ENCODE data around the gene CNTN2. TPM values are rescaled to one million over a fixed set of nuclear protein-coding genes. Genes with fewer than 3 reads are reported as not detected.

CNTN2 gene
- total and polyA plus RNA-seq, 2 of the 4 experiments (the other 2 are of a cell fraction) = not detected

DNA sequence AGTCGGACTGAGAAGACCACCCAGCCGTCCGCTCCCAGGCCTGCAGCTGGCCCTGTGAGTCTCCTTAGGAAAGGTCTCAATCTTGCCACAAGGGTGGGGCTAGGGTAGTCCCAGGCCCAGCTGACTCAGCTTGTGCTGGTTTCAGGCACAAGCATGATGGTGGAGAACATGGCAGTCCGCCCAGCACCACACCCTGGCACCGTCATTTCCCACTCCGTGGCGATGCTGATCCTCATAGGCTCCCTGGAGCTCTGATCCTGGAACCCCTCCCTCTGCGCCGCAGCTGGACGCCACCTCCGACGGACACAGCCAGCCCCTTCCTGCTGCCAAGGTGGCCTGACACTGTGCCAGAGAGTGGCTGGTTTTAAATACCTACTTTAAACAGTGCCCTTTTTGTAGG, 30.5 kb downstream of the CNTN2 start:
- no peaks in the 10 kb centered on the region for H3K9me3 ChIP-seq (ENCODE audit: control insufficient read depth, insufficient read depth, low read length)
- no peak for ATAC-seq (ENCODE audit: low read depth)
- peaks cover under 1% of the 10 kb centered on the region for H3K27me3 ChIP-seq (ENCODE audit: control insufficient read depth, insufficient read depth, low read length)
- no peak for TF ChIP-seq FOS (IDR thresholded peaks at IDR 0.05; ENCODE audit: low read depth, low read length)
- TF ChIP-seq RAD21 (IDR thresholded peaks at IDR 0.05; ENCODE audit: low read length) = no peak
- no peak for TF ChIP-seq CHD1 (IDR thresholded peaks at IDR 0.05; ENCODE audit: low read depth, low read length)
- TF ChIP-seq, protein P1, sequence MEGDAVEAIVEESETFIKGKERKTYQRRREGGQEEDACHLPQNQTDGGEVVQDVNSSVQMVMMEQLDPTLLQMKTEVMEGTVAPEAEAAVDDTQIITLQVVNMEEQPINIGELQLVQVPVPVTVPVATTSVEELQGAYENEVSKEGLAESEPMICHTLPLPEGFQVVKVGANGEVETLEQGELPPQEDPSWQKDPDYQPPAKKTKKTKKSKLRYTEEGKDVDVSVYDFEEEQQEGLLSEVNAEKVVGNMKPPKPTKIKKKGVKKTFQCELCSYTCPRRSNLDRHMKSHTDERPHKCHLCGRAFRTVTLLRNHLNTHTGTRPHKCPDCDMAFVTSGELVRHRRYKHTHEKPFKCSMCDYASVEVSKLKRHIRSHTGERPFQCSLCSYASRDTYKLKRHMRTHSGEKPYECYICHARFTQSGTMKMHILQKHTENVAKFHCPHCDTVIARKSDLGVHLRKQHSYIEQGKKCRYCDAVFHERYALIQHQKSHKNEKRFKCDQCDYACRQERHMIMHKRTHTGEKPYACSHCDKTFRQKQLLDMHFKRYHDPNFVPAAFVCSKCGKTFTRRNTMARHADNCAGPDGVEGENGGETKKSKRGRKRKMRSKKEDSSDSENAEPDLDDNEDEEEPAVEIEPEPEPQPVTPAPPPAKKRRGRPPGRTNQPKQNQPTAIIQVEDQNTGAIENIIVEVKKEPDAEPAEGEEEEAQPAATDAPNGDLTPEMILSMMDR (conservative IDR thresholded peaks at IDR 0.05; ENCODE audit: low read depth, low read length) = no peak
- TF ChIP-seq MAFK (IDR thresholded peaks at IDR 0.05; ENCODE audit: low read depth, low read length) = no peak
- TF ChIP-seq RFX5 (IDR thresholded peaks at IDR 0.05; ENCODE audit: low read depth, low read length) = no peak
- TF ChIP-seq NFE2L2 (IDR thresholded peaks at IDR 0.05; ENCODE audit: low read depth, low read length) = no peak
- no peak for TF ChIP-seq POLR2A (IDR thresholded peaks at IDR 0.05; ENCODE audit: low read depth, low read length)
- no peak for TF ChIP-seq MXI1 (IDR thresholded peaks at IDR 0.05; ENCODE audit: borderline replicate concordance, low read depth, low read length)
- no peak for TF ChIP-seq BHLHE40 (IDR thresholded peaks at IDR 0.05; ENCODE audit: low read depth, low read length)
- H2AK9ac ChIP-seq (replicated peaks; ENCODE audit: low read depth, low read length, poor library complexity) = no peak overlapping the region
- no TSS peak for BruUV-seq (replicated peaks)
- H3K4ac ChIP-seq (ENCODE audit: low read depth, low read length) = no peak overlapping the region
- intact Hi-C loops (cut with micrococcal nuclease) = no loop called here
- no peak for DNase-seq
- no peaks in the 10 kb centered on the region for H4K20me1 ChIP-seq (ENCODE audit: insufficient read depth, low read length)
- H2BK5ac ChIP-seq (ENCODE audit: low read depth, low read length, poor library complexity, severe bottlenecking) = no peak overlapping the region
- no peak overlapping the region for H4K5ac ChIP-seq (ENCODE audit: low read depth, low read length)
- H3K4me2 ChIP-seq (ENCODE audit: low read depth, low read length) = no peak overlapping the region
- H2BK20ac ChIP-seq (ENCODE audit: low read depth, low read length) = no peak overlapping the region
- WGBS, 2 experiments (ENCODE audit: extremely low coverage in 2 of 2, insufficient read length in 1 of 2) = 87% methylated on average over 3 of the region's 12 CpGs; no CpG with 5 or more reads in 1 of the 2 experiments
- H4K8ac ChIP-seq (ENCODE audit: low read depth in 2 of 2, low read length in 2 of 2) = no peak overlapping the region
- H4K91ac ChIP-seq (ENCODE audit: insufficient read depth, low read depth, low read length) = no peak overlapping the region
- H3K79me1 ChIP-seq (ENCODE audit: low read depth in 1 of 2, low read length in 2 of 2) = no peaks in the 10 kb centered on the region
- H3K9me1 ChIP-seq (ENCODE audit: insufficient read depth, low read length) = no peaks in the 10 kb centered on the region; the same call in 1 of the 2 replicates
- dilution Hi-C loops (cut with HindIII; ENCODE audit: low sequenced_read_pairs, unreplicated experiment) = no loop called here
- no peak overlapping the region for H3K23ac ChIP-seq (ENCODE audit: low read depth, low read length)
- POLR2A ChIA-PET (ENCODE audit: unreplicated experiment) = no interaction called here
- H3K14ac ChIP-seq (replicated peaks; ENCODE audit: low read depth, low read length) = no peak overlapping the region
- H2AK5ac ChIP-seq (ENCODE audit: low read depth, low read length) = no peak overlapping the region
- no peak overlapping the region for H2AFZ ChIP-seq (replicated peaks; ENCODE audit: low read length, poor library complexity)
- H3K4me1 ChIP-seq (ENCODE audit: control insufficient read depth, insufficient read depth, low read length) = no peaks in the 10 kb centered on the region; the same call in 1 of the 2 replicates
- H2BK15ac ChIP-seq (ENCODE audit: low read depth, low read length) = no peak overlapping the region
- H3K36me3 ChIP-seq (ENCODE audit: control insufficient read depth, insufficient read depth, low read length) = no peaks in the 10 kb centered on the region
- H3K9ac ChIP-seq (ENCODE audit: low read depth, low read length) = no peak overlapping the region
- no peak overlapping the region for H3K27ac ChIP-seq (ENCODE audit: insufficient read depth, low read length)
- H2BK120ac ChIP-seq (ENCODE audit: low read depth, low read length) = no peak overlapping the region
- no peak overlapping the region for H3K56ac ChIP-seq (ENCODE audit: extremely low read depth, insufficient read depth, low read length)
- CTCF ChIA-PET = interaction anchor here (1.6 kb wide), 1 partner anchor 12 kb away, joined by 7 read pairs; no protein-coding TSS in a partner anchor
- in situ Hi-C loops (cut with MboI; ENCODE audit: low sequenced_read_pairs) = no loop called here
- H3K4me3 ChIP-seq (ENCODE audit: insufficient read depth, low read depth, low read length) = no peak overlapping the region
- no peak overlapping the region for H3K18ac ChIP-seq (ENCODE audit: low read depth, low read length)
